HEK293 (cell line): Measurements from ENCODE around the gene VILL.

ENCODE experiments used
- CTCF ChIP-seq: fragments of 450-650 bp; formaldehyde crosslinking; IDR thresholded peaks from 2 replicates; pipeline ENCODE4 v1.5.1; 2016; ENCODE audit warnings: missing biosample characterization, missing genetic modification characterization
- YY1 ChIP-seq: fragments of 450-650 bp; formaldehyde crosslinking; IDR thresholded peaks from 2 replicates; pipeline ENCODE4 v1.5.1; 2018; ENCODE audit warnings: missing biosample characterization, missing genetic modification characterization
- ZBTB1 ChIP-seq: fragments of 450-650 bp; formaldehyde crosslinking; IDR thresholded peaks from 2 replicates; pipeline ENCODE4 v1.5.1; 2016; ENCODE audit warnings: missing biosample characterization, missing genetic modification characterization
- ZBTB11 ChIP-seq: fragments of 450-650 bp; formaldehyde crosslinking; conservative IDR thresholded peaks from 2 replicates; pipeline ENCODE4 v1.5.1; 2016; ENCODE audit warnings: low read depth, missing biosample characterization, missing genetic modification characterization
- ZBTB7A ChIP-seq: fragments of 450-650 bp; formaldehyde crosslinking; IDR thresholded peaks from 2 replicates; pipeline ENCODE4 v1.5.1; 2016; ENCODE audit warnings: low read depth, missing biosample characterization, missing genetic modification characterization
- ZNF174 ChIP-seq: fragments of 450-650 bp; formaldehyde crosslinking; IDR thresholded peaks from 2 replicates; pipeline ENCODE4 v1.5.0; 2017; ENCODE audit warnings: missing biosample characterization, mild to moderate bottlenecking, missing genetic modification characterization
- ZNF24 ChIP-seq: fragments of 450-650 bp; formaldehyde crosslinking; IDR thresholded peaks from 2 replicates; pipeline ENCODE4 v1.5.1; 2016; ENCODE audit warnings: missing biosample characterization, missing genetic modification characterization
- ZNF416 ChIP-seq: fragments of 450-650 bp; formaldehyde crosslinking; IDR thresholded peaks from 2 replicates; pipeline ENCODE4 v1.5.1; 2016; ENCODE audit warnings: missing biosample characterization, missing genetic modification characterization
- ZNF518A ChIP-seq: fragments of 450-650 bp; formaldehyde crosslinking; conservative IDR thresholded peaks from 2 replicates; pipeline ENCODE4 v1.5.1; 2016; ENCODE audit warnings: low read depth, missing biosample characterization, missing genetic modification characterization
- ZNF660 ChIP-seq: fragments of 450-650 bp; IDR thresholded peaks from 2 replicates; pipeline ENCODE4 v1.5.1; 2018; ENCODE audit warnings: missing biosample characterization, mild to moderate bottlenecking, missing genetic modification characterization
- ZNF768 ChIP-seq: fragments of 450-650 bp; formaldehyde crosslinking; IDR thresholded peaks from 2 replicates; pipeline ENCODE4 v1.5.1; 2018; ENCODE audit warnings: missing biosample characterization, mild to moderate bottlenecking, missing genetic modification characterization
- TF ChIP-seq, protein P1 (sequence below): fragments of 450-650 bp; formaldehyde crosslinking; IDR thresholded peaks from 2 replicates; pipeline ENCODE4 v1.5.1; 2016; ENCODE audit warnings: missing biosample characterization, missing genetic modification characterization, low read depth

DNA sequence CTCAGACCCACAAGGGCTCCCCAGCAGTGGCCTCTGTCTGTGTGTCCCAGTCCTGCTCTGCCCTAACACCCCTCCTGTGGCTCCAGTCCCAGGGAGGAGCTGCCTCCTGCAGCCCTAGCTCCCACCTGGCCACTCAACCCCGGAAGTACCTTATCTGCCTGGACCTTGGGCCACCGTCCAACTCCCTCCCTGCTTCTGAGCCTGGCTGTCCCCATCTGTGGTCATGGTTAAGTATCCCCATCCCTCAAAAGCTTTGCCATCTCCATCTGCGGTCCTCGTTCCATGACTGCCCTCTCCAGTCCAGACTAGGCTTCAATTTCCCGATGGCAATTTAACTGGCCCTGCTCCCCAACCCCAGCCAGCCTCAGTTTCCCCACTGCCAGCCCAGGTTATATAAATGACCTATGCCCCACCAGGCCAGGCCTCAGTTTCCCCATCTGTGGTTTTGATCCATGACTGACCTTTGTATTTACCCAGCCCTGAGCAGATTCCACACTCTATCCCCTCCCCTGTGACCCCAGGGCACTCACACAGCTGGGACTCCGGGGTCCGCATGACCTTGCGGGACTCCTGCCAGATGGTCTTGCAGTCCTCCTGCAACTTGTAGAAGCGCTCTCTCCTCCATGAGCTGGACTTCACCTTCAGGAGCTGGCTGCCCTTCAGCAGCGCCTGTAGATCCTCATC is 29.2 kb downstream of the VILL start:
- no peak for TF ChIP-seq ZBTB7A (tag by site-specific recombination)
- TF ChIP-seq ZNF416, result no peak
- no peak for TF ChIP-seq ZBTB11
- TF ChIP-seq CTCF (tag by site-specific recombination), result no peak
- TF ChIP-seq YY1, result no peak
- TF ChIP-seq ZNF174 (tag by site-specific recombination), result no peak
- TF ChIP-seq ZNF24 (tag by site-specific recombination), result no peak
- TF ChIP-seq ZNF768 (tag by site-specific recombination), result no peak
- no peak for TF ChIP-seq ZNF518A
- TF ChIP-seq, protein P1, sequence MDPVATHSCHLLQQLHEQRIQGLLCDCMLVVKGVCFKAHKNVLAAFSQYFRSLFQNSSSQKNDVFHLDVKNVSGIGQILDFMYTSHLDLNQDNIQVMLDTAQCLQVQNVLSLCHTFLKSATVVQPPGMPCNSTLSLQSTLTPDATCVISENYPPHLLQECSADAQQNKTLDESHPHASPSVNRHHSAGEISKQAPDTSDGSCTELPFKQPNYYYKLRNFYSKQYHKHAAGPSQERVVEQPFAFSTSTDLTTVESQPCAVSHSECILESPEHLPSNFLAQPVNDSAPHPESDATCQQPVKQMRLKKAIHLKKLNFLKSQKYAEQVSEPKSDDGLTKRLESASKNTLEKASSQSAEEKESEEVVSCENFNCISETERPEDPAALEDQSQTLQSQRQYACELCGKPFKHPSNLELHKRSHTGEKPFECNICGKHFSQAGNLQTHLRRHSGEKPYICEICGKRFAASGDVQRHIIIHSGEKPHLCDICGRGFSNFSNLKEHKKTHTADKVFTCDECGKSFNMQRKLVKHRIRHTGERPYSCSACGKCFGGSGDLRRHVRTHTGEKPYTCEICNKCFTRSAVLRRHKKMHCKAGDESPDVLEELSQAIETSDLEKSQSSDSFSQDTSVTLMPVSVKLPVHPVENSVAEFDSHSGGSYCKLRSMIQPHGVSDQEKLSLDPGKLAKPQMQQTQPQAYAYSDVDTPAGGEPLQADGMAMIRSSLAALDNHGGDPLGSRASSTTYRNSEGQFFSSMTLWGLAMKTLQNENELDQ (tag by site-specific recombination), result no peak
- no peak for TF ChIP-seq ZNF660 (tag by site-specific recombination)
- TF ChIP-seq ZBTB1 (tag by site-specific recombination), result no peak
